Measurements from ENCODE around the gene HMGXB3. TPM values are rescaled to one million over a fixed set of nuclear protein-coding genes. Genes with fewer than 3 reads are reported as not detected.

Gene HMGXB3
- total RNA-seq, 1 experiment from 2014 or later, result 19.9 TPM

Other genes starting within 250 kb of the HMGXB3 start
- gene PDE6A, start 55.9 kb upstream of the HMGXB3 start, total RNA-seq (2014; rRNA removed; shearing (Covaris generic); ENCODE audit: low replicate concordance), result 0.07 and 0.14 TPM in 2 replicates
- 16.3 and 17.3 TPM in 2 replicates for gene SLC26A2, start 40.0 kb upstream of the HMGXB3 start, total RNA-seq (2014; rRNA removed; shearing (Covaris generic); ENCODE audit: low replicate concordance)
- 2.2 and 4.2 TPM in 2 replicates for gene TIGD6, start 85 bp upstream of the HMGXB3 start, total RNA-seq (2014; rRNA removed; shearing (Covaris generic); ENCODE audit: low replicate concordance)
- gene CSF1R, start 85.8 kb downstream of the HMGXB3 start, total RNA-seq (2014; rRNA removed; shearing (Covaris generic); ENCODE audit: low replicate concordance), result not detected in 2 replicates
- gene PDGFRB, start 155.1 kb downstream of the HMGXB3 start, total RNA-seq (2014; rRNA removed; shearing (Covaris generic); ENCODE audit: low replicate concordance), result 1.4 and 16.3 TPM in 2 replicates
- gene CDX1, start 166.0 kb downstream of the HMGXB3 start, total RNA-seq (2014; rRNA removed; shearing (Covaris generic); ENCODE audit: low replicate concordance), result not detected in 2 replicates
- gene SLC6A7, start 189.3 kb downstream of the HMGXB3 start, total RNA-seq (2014; rRNA removed; shearing (Covaris generic); ENCODE audit: low replicate concordance), result not detected in 2 replicates

All from Caki2 (cell line).